Loucy (cell line): ENCODE data around the gene IL12RB2.

Experiments
- EZH2phosphoT487 ChIP-seq: fragments of 200-600 bp; IDR thresholded peaks from 2 replicates; pipeline ENCODE4 v1.6.1; 2018; ENCODE audit warnings: antibody characterized with exemption, mild to moderate bottlenecking, moderate library complexity, borderline replicate concordance
- TF ChIP-seq, protein P1 (sequence below): fragments of 200-600 bp; sonication (generic); conservative IDR thresholded peaks from 2 replicates; pipeline ENCODE4 v1.5.1; 2014; ENCODE audit warnings: mild to moderate bottlenecking, antibody characterized with exemption, low read length

- TF ChIP-seq, protein P1, sequence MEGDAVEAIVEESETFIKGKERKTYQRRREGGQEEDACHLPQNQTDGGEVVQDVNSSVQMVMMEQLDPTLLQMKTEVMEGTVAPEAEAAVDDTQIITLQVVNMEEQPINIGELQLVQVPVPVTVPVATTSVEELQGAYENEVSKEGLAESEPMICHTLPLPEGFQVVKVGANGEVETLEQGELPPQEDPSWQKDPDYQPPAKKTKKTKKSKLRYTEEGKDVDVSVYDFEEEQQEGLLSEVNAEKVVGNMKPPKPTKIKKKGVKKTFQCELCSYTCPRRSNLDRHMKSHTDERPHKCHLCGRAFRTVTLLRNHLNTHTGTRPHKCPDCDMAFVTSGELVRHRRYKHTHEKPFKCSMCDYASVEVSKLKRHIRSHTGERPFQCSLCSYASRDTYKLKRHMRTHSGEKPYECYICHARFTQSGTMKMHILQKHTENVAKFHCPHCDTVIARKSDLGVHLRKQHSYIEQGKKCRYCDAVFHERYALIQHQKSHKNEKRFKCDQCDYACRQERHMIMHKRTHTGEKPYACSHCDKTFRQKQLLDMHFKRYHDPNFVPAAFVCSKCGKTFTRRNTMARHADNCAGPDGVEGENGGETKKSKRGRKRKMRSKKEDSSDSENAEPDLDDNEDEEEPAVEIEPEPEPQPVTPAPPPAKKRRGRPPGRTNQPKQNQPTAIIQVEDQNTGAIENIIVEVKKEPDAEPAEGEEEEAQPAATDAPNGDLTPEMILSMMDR: no peak
- no peak for TF ChIP-seq EZH2phosphoT487
These were observed 38.6 kb upstream of the IL12RB2 start for GRCh38 chr1:67269061-67269460.
